Stimulated activated CD4-positive, alpha-beta T cell treated with anti-CD3 and anti-CD28 coated beads, Interleukin-2, amount 100 ng/mL, for 48 hours (primary cell): Measurements from ENCODE around the gene FAM13B.
"Not testable (repeated sequence)": the region's sequence is repeated elsewhere in the genome, so short reads cannot be mapped to it uniquely, and the experiment has no call there.

Experiments
- DNase-seq, 2 donors: peaks; one replicate each; pipeline ENCODE4 v3.0.0-alpha.2; 2020

FAM13B gene

GRCh38 chr5:137959488-137959887 lies 73.4 kb downstream of the FAM13B start:
- no peak for DNase-seq

GRCh38 chr5:137957948-137958347 lies 74.9 kb downstream of the FAM13B start:
- DNase-seq: no peak

- DNase-seq: no peak
Measured at GRCh38 chr5:137954131-137954879, 78.6 kb downstream of the FAM13B start.

- no peak for DNase-seq
Measured at GRCh38 chr5:137945825-137946224, 87.1 kb downstream of the FAM13B start.

GRCh38 chr5:137944280-137944679 lies 88.6 kb downstream of the FAM13B start:
- not testable (repeated sequence) for DNase-seq

- DNase-seq: no peak
Measured at GRCh38 chr5:137939331-137939730, 93.5 kb downstream of the FAM13B start.

GRCh38 chr5:137938751-137939143 lies 94.1 kb downstream of the FAM13B start:
- no peak for DNase-seq

GRCh38 chr5:137937994-137938750 lies 94.7 kb downstream of the FAM13B start:
- DNase-seq: peak in 1 of 2 donors; percentile 2

GRCh38 chr5:137935694-137936093 lies 97.2 kb downstream of the FAM13B start:
- DNase-seq: no peak

- DNase-seq: no peak
Measured at GRCh38 chr5:137935190-137935589, 97.7 kb downstream of the FAM13B start.

GRCh38 chr5:137933491-137933911 lies 99.4 kb downstream of the FAM13B start:
- DNase-seq: no peak

GRCh38 chr5:137932800-137933199 lies 100.1 kb downstream of the FAM13B start:
- DNase-seq: no peak

GRCh38 chr5:137923856-137924255 lies 109.0 kb downstream of the FAM13B start:
- DNase-seq: no peak

GRCh38 chr5:137921931-137922330 lies 110.9 kb downstream of the FAM13B start:
- DNase-seq: no peak

- no peak for DNase-seq
Measured at GRCh38 chr5:137916923-137917322, 116.0 kb downstream of the FAM13B start.

GRCh38 chr5:137914758-137915157 lies 118.1 kb downstream of the FAM13B start:
- DNase-seq: no peak

- no peak for DNase-seq
Measured at GRCh38 chr5:137902408-137903133, 130.3 kb downstream of the FAM13B start.

- DNase-seq: no peak
Measured at GRCh38 chr5:137901011-137901817, 131.7 kb downstream of the FAM13B start.

GRCh38 chr5:137899493-137899892 lies 133.4 kb downstream of the FAM13B start:
- no peak for DNase-seq

- DNase-seq: no peak
Measured at GRCh38 chr5:137896560-137896959, 136.3 kb downstream of the FAM13B start.

GRCh38 chr5:137894586-137894985 lies 138.3 kb downstream of the FAM13B start:
- no peak for DNase-seq

- no peak for DNase-seq
Measured at GRCh38 chr5:137891849-137892248, 141.0 kb downstream of the FAM13B start.

- DNase-seq: no peak
Measured at GRCh38 chr5:137890845-137891244, 142.0 kb downstream of the FAM13B start.
